IPS-15b (cell line): ENCODE measurements around the gene BABAM2.

Experiments
- H3K27me3 ChIP-seq: one replicate; pipeline ENCODE4 v1.6.1; 2013; ENCODE audit warnings: low read length; ENCODE audit not compliant: control insufficient read depth, insufficient read depth
- H3K36me3 ChIP-seq: one replicate; pipeline ENCODE4 v1.6.1; 2013; ENCODE audit warnings: low read length; ENCODE audit not compliant: control insufficient read depth, insufficient read depth
- H3K4me1 ChIP-seq: one replicate; pipeline ENCODE4 v1.6.1; 2013; ENCODE audit warnings: mild to moderate bottlenecking, low read length; ENCODE audit not compliant: control insufficient read depth, insufficient read depth
- H3K4me3 ChIP-seq: one replicate; pipeline ENCODE4 v1.5.1; 2013; ENCODE audit warnings: low read depth, low read length
- H3K9ac ChIP-seq: one replicate; pipeline ENCODE4 v1.6.1; 2013; ENCODE audit warnings: low read depth, mild to moderate bottlenecking, low read length
- H3K9me3 ChIP-seq: one replicate; pipeline ENCODE4 v1.6.1; 2013; ENCODE audit warnings: mild to moderate bottlenecking, low read length; ENCODE audit not compliant: control insufficient read depth, insufficient read depth

Gene BABAM2

DNA sequence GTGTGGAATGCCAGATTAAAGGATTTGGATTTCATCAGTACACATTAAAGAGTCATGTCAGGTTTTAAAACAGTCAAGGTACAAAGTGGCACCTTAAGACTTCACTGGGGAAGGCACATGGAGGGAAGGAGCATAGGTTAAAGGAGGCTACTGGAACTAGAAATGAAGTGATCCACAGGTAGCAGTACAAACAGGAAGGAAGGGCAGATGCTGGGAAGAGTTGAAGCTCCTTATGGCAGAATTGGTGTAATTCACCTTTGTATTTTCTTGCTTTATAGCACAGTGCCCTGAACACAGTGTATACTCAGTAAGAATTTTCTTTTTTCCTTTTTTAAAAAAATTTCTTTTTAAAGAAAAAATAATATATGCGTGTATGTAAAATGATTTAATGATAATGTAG is 177.1 kb downstream of the BABAM2 start:
- H3K4me3 ChIP-seq: no peak overlapping the region
- no peak overlapping the region for H3K9ac ChIP-seq
- H3K27me3 ChIP-seq: no peaks in the 10 kb centered on the region
- no peaks in the 10 kb centered on the region for H3K9me3 ChIP-seq
- H3K36me3 ChIP-seq: no peaks in the 10 kb centered on the region
- no peaks in the 10 kb centered on the region for H3K4me1 ChIP-seq

DNA sequence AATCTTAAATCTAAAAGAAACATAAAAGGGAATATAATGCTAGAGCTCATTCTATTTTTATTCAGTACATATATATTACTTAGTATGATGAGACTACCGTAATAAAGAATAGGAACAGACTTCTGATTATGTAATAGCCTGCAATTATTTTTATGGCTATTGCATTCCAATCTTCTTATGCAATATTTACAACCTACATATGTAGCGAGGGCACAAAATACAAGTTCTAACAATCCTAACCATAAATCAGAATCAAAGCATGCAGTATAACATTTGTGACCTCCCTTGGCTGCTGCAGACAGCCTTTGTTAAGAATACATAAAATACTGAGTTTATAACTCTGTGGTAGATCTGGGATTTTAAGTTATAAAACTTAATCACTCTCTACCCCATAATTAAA is 177.6 kb downstream of the BABAM2 start:
- H3K4me3 ChIP-seq: no peak overlapping the region
- no peaks in the 10 kb centered on the region for H3K4me1 ChIP-seq
- H3K27me3 ChIP-seq: no peaks in the 10 kb centered on the region
- H3K36me3 ChIP-seq: no peaks in the 10 kb centered on the region
- no peak overlapping the region for H3K9ac ChIP-seq
- no peaks in the 10 kb centered on the region for H3K9me3 ChIP-seq

DNA sequence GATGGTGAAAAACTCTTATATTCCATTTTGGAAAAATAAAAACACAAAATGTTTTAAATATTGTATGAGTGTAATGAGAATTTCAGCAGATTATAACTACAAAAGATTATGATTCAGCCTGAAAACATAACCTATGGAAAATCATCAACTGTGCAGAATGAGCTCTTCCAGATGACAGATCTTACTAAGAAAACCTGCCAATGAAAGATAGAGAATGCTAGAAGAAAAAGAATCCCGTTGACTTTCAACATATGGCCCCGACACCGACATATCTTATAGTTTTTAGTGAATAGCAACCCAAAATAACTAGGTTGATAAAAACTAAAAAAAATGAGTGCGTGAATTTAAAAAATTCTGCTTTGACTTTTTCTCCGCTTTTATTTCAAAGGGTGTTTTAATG is 178.0 kb downstream of the BABAM2 start:
- no peaks in the 10 kb centered on the region for H3K4me1 ChIP-seq
- H3K9me3 ChIP-seq: no peaks in the 10 kb centered on the region
- H3K36me3 ChIP-seq: no peaks in the 10 kb centered on the region
- no peak overlapping the region for H3K4me3 ChIP-seq
- H3K9ac ChIP-seq: no peak overlapping the region
- H3K27me3 ChIP-seq: no peaks in the 10 kb centered on the region

DNA sequence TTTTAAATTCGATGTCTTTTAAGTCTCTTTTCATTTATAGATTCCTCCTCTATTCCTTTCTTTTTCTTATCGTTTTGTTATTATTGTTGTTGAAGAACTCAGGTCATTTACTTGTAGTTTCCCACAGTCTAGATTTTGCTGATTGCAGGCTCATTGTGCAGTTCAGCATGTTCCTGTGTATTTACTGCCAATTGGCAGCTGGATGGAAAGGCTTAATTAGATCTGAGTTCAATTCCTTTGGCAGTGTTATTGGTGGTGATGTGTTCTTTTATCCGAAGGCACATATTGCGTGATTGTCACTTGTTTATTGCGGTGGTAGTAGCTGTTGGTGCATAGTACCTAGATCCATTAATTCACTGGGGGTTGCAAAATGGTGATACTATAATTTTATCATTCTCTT is 180.7 kb downstream of the BABAM2 start:
- Histone ChIP-seq H3K27me3 (no peaks in the 10 kb centered on the region), H3K9ac (no peak overlapping the region), H3K9me3 (no peaks in the 10 kb centered on the region)

DNA sequence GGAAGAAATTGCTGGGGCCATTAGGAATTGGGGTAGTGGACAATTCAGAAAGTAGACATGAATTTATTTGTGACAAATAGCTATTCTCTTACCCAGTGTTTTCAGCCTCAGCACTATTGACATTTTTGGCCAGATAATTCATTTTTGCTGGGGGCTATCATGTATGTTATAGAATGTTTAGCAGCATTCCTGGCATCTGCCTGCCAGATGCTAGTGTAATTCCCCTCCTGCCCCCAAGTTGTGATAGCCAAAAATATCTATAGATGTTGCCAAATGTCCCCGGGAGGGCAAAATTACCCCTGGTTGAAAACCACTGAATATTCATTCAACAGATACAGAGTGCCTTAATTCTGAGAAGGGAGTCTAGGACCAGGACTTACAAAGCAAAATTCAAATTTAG is 183.6 kb downstream of the BABAM2 start:
- Histone ChIP-seq H3K27me3 (no peaks in the 10 kb centered on the region), H3K4me1 (no peaks in the 10 kb centered on the region), H3K36me3 (no peaks in the 10 kb centered on the region), H3K9me3 (no peaks in the 10 kb centered on the region), H3K9ac (no peak overlapping the region), H3K4me3 (no peak overlapping the region)

More for the DNA sequence above, 180.7 kb downstream of the BABAM2 start:
- Histone ChIP-seq H3K4me3 (no peak overlapping the region), H3K4me1 (no peaks in the 10 kb centered on the region), H3K36me3 (no peaks in the 10 kb centered on the region)

DNA sequence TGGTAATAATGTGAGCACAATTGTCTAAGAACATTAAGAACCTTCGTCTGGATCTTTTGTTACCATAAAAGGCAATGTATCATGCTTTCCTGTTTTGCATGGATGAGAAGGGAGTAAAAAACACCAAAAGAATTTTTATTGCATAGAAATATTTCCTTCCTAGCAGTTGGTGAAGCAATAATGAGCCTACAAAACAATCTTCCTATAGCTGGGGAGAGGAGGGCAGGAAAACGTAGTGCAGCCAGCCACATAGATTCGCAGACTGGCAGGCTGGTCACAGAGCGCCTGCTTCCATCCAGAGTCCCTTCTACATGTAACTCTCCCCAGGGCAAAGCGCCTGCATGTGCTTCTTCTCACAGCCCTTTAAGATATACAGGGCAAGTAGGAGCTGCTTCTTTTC is 190.4 kb downstream of the BABAM2 start:
- H3K4me3 ChIP-seq: no peak overlapping the region
- H3K9ac ChIP-seq: no peak overlapping the region
- no peaks in the 10 kb centered on the region for H3K36me3 ChIP-seq
- no peaks in the 10 kb centered on the region for H3K4me1 ChIP-seq
- no peaks in the 10 kb centered on the region for H3K9me3 ChIP-seq
- no peaks in the 10 kb centered on the region for H3K27me3 ChIP-seq

DNA sequence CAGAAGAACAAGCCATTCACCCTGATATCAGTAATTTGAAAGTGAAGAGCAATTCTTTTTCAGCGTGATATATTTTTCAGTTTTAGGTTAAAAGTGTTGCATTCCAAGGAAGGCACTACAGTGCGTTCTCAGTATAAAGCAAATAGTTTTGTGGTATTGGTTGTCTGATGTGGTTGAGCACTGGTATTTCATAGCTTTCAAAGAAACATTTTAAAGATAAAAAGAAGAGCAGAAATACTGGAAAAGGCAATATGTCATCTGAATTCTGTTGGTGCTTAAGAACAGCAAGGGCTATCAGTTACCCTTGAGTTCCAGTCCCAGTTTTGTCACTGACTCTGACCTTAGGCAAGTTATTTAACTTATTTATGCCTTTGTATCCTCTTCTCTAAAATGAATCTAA is 191.6 kb downstream of the BABAM2 start:
- no peak overlapping the region for H3K4me3 ChIP-seq
- H3K9ac ChIP-seq: no peak overlapping the region
- H3K36me3 ChIP-seq: no peaks in the 10 kb centered on the region
- no peaks in the 10 kb centered on the region for H3K4me1 ChIP-seq
- H3K9me3 ChIP-seq: no peaks in the 10 kb centered on the region
- H3K27me3 ChIP-seq: no peaks in the 10 kb centered on the region

DNA sequence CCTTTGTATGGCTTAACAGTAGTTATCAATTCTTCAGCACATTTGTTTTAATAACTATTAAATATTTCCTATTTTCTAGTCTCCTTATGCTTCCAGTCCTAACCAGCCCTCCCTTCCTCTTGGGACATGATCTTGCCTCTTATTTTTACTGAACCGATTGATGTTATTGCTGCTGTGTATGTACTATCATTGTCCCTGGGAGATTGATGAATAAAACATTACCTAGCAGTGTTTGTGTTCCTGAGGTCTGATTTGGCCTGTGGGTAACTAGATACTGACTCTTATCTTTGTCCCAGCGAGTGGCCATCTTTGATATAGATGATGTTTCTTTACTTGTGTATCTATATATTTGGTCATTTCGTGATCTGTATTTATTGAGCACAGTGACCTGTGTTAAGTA is 192.9 kb downstream of the BABAM2 start:
- Histone ChIP-seq H3K4me1 (no peaks in the 10 kb centered on the region), H3K27me3 (no peaks in the 10 kb centered on the region), H3K4me3 (no peak overlapping the region), H3K9me3 (no peaks in the 10 kb centered on the region), H3K9ac (no peak overlapping the region), H3K36me3 (no peaks in the 10 kb centered on the region)

DNA sequence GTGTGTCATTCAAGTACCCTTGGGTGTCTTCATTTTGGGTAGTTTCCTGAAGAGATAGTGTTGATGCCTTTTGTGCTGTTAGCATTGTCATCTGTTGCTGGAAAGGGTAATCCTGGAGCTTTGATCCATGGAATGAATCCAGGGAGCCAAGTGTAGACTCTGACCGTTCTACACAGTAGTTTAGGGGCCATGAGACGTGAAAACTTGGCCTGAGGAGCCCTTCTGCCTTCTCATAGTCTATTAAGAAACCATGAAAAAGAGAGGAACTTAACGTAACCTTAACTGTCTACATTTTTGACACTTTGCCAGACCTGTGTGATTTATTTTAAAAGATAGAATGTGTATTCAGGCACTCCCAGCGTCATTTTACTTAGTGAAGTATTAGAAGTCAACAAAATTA is 194.0 kb downstream of the BABAM2 start:
- Histone ChIP-seq H3K27me3 (no peaks in the 10 kb centered on the region), H3K36me3 (no peaks in the 10 kb centered on the region), H3K9ac (no peak overlapping the region), H3K4me1 (no peaks in the 10 kb centered on the region), H3K4me3 (no peak overlapping the region), H3K9me3 (no peaks in the 10 kb centered on the region)

DNA sequence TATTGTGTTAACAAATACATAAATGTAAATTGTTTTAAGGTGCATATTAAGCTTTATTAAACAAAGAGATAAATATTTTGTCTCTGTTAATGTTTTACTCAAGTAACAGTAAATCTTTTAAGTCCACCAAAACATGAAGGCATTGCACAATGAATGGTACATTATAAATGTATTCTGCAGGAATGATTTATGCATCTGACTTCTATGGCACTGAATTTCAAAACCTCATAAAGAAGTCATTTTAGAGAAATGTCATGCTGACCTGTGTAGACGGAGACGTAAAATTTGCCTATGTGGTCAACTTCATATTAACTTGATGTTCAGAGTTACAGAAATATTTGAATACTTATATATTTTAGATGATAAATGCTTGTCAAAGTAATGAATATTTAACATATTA is 194.7 kb downstream of the BABAM2 start:
- H3K9me3 ChIP-seq: no peaks in the 10 kb centered on the region
- H3K4me1 ChIP-seq: no peaks in the 10 kb centered on the region
- no peaks in the 10 kb centered on the region for H3K36me3 ChIP-seq
- H3K9ac ChIP-seq: no peak overlapping the region
- H3K27me3 ChIP-seq: no peaks in the 10 kb centered on the region
- no peak overlapping the region for H3K4me3 ChIP-seq

DNA sequence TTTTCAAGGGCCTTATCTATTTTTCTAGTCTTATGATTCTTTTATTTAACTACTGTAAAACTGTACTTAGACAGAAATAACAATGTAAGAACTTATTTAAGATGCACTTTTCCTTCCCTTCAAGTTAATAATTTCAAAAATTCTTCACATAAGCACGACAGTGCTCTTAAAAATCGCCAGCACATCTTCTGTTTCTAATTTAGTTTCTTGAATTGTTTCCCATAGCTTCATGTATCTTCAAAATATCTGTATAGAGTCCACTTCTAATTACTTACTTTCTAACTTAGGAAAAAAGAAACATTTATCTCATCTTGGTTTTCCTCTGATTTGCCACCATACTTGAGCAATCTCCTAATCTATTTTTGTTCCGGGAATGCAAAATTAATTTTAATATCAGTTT is 196.1 kb downstream of the BABAM2 start:
- Histone ChIP-seq H3K4me3 (no peak overlapping the region), H3K36me3 (no peaks in the 10 kb centered on the region), H3K4me1 (no peaks in the 10 kb centered on the region), H3K27me3 (no peaks in the 10 kb centered on the region), H3K9me3 (no peaks in the 10 kb centered on the region), H3K9ac (no peak overlapping the region)

DNA sequence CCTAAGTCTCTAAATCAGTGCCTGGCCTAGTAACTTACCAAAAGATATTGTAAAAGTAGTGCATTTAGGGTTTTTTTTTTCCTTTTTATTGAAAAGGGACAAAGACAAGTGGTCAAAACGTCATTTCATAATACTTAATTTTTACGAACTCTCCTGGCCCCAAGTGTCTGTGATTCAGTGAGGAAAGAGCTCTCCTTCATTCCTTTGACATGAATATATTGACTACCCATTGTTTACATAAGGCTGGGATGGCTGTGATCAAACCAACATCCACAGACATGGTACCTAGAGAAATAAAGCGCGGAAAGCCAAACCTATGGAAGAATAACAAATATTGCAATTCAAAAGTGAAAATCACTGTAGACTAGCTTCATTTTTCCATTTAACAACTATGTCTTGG is 198.4 kb downstream of the BABAM2 start:
- no peaks in the 10 kb centered on the region for H3K9me3 ChIP-seq
- no peak overlapping the region for H3K9ac ChIP-seq
- H3K27me3 ChIP-seq: no peaks in the 10 kb centered on the region
- H3K4me3 ChIP-seq: no peak overlapping the region
- no peaks in the 10 kb centered on the region for H3K4me1 ChIP-seq
- H3K36me3 ChIP-seq: no peaks in the 10 kb centered on the region

DNA sequence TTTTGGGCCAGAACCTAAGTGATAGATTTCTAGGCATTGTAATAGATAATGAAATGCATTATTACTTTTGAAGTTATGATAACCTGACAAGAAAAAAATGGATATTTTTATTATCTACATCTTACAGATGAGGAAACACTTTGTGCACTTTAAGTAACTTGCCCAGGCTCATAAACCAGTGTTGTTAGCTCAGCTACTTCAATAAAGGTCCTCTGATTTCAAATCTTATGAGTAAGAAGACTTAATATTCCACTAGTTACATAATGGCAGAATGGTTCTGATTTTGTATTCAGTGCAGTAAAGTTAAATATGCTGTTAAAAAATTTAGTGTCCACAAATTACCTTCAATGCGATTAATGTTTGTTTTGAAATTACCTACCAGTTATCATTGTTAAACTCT is 199.0 kb downstream of the BABAM2 start:
- H3K9me3 ChIP-seq: no peaks in the 10 kb centered on the region
- no peak overlapping the region for H3K4me3 ChIP-seq
- H3K27me3 ChIP-seq: no peaks in the 10 kb centered on the region
- H3K4me1 ChIP-seq: no peaks in the 10 kb centered on the region
- H3K36me3 ChIP-seq: no peaks in the 10 kb centered on the region
- no peak overlapping the region for H3K9ac ChIP-seq
